ENCODE measurements around the gene DAAM1.

Gene DAAM1

GRCh38 chr14:59189091-59189785, 771 bp downstream of the DAAM1 start:
- DNase-seq, result peak; percentile 64

- peak; percentile 98 for DNase-seq
Observed at GRCh38 chr14:59189786-59190368, 1.4 kb downstream of the DAAM1 start.

DNA sequence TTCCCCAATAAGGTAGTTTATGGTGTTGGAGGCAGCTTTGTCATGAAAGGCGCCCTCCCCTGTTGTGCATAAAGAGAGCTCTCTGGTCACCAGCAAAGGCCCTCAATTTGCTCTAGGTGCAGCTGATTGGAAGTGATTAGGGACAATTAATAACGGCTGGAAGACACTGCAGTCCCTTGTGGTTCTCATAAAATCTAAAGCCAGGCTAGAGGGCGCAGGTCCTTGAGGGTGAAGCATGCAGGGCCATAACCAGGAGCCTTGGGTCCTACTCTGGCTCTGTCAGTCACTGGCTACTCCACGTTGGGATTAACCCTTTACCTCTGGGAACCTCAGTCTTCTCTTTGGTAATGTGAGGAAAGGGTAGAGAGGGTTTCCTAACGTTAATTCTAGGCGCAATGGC, 1.9 kb downstream of the DAAM1 start:
- peak; percentile 89 for DNase-seq

DNA sequence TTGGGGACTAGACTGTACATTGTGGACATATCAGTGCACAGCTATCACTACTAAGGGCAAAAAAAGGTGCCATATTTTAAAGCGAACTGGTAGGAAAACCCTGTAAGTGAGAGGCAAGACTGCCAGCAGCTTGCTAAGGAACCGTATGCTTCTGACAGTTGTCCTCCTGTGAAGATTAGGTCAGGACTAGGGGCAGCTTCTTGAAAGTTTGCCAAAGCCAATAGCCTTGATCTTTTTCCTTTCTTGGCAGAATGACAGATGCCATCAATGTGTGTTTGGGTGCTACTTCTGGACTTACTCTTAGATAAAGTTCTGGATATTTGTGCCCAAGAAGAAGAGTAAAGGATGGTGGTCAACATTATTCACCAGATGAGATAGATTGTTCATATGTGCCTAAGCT, 7.4 kb downstream of the DAAM1 start:
- DNase-seq, result peak; percentile 55

DNA sequence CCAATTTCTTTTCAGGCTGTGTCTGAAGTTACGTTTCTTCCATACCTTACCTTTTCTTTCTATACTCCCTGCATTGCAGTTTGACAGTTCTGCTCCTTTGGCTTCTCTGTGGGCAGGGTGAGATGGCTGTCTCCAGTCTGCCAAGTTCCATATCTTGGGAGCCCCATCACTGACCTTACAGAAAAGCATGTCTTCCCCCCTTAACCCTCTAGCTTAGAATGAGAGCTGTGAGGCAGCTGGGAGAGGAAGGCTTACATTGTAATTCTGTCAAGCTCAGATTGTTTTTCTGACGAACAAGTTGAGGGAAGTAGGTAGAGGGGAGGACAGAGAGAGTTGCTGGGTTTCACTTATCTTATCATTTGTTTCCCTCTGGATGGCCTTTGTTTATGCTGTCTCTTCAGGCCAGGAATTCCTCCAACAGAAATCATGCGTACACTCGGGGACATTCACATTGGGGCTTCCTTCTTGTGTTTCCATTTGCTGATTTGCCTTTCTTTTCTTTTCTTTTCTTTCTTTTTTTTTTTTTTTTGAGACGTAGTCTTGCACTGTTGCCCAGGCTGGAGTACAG, 9.3 kb downstream of the DAAM1 start:
- no peak for DNase-seq

DNA sequence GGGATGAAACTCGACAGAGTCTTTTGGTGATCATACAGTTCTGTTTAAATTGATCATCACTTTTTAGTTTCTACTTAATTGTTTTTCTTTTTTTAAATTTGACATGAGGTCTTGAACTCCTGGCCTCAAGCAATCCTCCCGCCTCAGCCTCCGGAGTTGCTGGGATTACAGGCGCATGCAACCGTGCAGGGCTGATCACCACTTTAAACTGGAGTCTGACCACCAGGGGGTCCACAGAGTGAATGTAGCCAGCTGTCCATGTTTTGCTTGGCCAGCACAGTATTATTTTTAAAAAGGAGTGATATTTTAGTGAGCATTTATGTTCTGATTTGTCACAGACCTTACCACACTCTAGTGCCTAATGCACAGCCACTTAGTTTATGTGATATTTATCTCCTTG, 10.7 kb downstream of the DAAM1 start:
- DNase-seq, result peak; percentile 63

GRCh38 chr14:59199614-59200013, 11.1 kb downstream of the DAAM1 start:
- DNase-seq, result peak; percentile 67

GRCh38 chr14:59200195-59200594, 11.7 kb downstream of the DAAM1 start:
- no peak for DNase-seq

GRCh38 chr14:59202031-59202430, 13.6 kb downstream of the DAAM1 start:
- no peak for DNase-seq

DNA sequence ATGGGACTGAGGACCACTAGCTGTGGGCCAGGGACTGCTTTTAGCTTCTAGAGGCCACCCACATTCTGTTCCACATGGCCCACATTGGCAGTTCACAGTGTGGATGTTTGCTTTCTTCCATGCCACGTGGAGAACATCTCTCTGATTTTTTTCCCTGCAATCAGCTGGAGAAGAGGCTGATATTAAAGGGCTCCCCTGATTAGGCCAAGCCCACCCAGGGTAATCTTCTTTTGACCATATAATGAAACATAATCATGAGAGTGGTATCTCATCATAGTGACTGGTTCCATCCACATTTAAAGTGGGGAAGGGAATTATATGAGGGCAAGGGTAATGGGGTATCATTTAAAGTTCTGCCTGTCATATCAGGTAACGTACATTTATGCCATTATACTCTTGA, 15.8 kb downstream of the DAAM1 start:
- DNase-seq, result no peak

GRCh38 chr14:59206892-59207291, 18.4 kb downstream of the DAAM1 start:
- DNase-seq, result no peak

- DNase-seq, result no peak
Observed at GRCh38 chr14:59207506-59207933, 19.1 kb downstream of the DAAM1 start.

- DNase-seq, result no peak
Observed at GRCh38 chr14:59208224-59208814, 19.9 kb downstream of the DAAM1 start.

GRCh38 chr14:59208954-59209353, 20.5 kb downstream of the DAAM1 start:
- no peak for DNase-seq

- DNase-seq, result no peak
Observed at GRCh38 chr14:59210621-59211020, 22.2 kb downstream of the DAAM1 start.

- peak; percentile 92 for DNase-seq
Observed at GRCh38 chr14:59213368-59214315, 25.2 kb downstream of the DAAM1 start.

DNA sequence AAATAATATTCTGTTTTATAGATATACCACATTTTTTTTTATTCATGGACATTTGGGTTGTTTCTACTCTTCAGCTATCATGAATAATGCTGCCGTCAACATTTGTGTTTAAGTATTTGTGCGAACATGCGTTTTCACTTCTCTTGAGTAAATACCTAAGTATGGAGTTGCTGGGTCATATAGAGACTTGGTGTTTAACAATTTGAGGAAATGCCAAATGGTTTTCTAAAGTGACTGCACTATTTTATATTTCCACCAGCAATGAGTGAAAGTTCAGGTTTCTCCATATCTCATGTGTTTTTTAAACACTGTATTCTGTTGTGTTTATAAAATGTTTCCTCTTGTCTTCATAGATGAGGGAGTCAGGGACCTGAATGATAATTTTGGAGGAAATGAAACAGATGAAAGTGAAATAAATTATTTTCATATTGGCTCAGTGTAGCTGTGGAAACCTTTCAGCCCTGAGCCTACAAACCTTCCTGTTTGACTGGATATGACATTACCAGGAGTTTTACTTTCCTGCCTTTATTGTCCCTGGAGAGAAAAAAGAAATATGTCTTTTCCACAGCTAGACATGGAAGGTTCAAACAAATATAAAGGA, 26.3 kb downstream of the DAAM1 start:
- DNase-seq, result no peak

GRCh38 chr14:59215322-59215721, 26.9 kb downstream of the DAAM1 start:
- no peak for DNase-seq

DNA sequence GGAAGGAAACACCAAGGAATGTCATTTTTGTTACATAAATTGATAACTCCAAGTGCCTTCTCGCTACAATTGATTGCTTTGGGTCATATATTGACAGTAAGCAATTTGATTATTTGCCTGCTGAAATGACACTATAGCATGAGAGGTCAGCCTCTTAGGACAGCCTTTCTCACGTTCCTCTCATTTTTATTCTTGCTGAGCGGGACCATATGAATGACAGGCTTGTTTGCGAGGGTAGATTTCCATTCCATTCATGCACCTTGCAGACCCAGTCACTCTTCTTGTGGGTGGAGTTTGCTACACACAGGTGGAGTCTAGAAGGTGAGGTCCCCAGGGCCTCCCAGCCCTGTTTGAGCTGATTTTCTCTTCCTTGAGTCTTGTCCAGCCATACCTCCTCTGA, 27.3 kb downstream of the DAAM1 start:
- no peak for DNase-seq

GRCh38 chr14:59217011-59217410, 28.5 kb downstream of the DAAM1 start:
- no peak for DNase-seq

DNA sequence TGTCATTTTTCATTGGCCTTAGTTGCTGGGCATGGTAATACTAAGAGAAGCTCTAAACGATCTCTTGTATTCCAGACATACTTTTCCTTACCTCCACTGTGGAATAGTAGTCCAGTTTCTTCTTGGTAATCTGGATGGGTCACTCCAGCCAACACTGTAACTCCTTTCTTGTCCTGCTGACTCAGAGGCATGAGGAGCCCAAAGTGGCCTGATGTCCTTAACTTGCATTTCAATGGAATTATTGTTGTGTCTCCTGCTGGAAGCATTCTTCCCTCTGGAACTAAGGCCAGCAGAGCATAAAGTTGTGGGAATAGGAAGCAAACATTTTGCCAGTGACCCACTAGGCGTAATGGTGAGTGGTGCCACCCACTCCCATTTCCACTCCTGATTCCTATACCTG, 33.1 kb downstream of the DAAM1 start:
- no peak for DNase-seq

GRCh38 chr14:59224341-59224740, 35.9 kb downstream of the DAAM1 start:
- no peak for DNase-seq

GRCh38 chr14:59225281-59225680, 36.8 kb downstream of the DAAM1 start:
- DNase-seq, result no peak

Data from NCI-H69 (cell line).